GM21367 (cell line): ENCODE measurements around the gene FIGLA.

Experiments
- ATAC-seq: cut with Tn5 transposase; IDR thresholded peaks from one replicate; pipeline ENCODE4 v1.9.1; 2021; ENCODE audit not compliant: unreplicated experiment

The FIGLA gene, protein sequence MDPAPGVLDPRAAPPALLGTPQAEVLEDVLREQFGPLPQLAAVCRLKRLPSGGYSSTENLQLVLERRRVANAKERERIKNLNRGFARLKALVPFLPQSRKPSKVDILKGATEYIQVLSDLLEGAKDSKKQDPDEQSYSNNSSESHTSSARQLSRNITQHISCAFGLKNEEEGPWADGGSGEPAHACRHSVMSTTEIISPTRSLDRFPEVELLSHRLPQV

DNA sequence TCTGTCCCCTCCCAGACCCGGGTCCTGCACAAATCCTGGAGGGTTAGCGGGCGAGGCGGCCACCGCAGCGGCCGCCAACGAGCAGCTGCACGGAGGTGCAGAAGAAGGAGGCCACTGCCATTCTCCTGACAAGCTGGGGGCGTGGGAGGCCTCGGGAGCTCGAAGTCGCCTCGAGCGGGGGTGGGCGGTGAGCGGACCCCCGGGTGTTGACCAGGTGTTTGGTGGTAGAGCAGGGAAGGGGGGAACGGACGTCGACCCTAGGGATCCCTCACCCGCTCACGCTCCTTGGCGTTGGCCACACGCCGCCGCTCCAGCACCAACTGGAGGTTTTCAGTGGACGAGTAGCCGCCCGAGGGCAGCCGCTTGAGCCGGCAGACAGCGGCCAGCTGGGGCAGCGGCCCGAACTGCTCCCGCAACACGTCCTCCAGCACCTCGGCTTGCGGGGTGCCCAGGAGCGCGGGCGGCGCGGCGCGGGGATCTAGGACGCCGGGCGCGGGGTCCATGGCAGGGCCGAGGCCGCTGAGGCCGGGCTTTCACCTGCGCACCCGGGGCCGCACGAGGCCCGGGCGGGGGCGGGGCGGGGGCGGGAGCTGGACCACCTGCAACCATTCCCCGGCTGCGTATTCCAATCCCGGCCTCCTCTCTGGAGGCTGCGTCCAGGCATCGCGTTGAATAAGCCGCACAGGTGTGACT is at the start of gene FIGLA:
FIGLA (minus strand) TSS at position 508 of the 693 bp plus-strand sequence; CDS start at position 503, 5 bp downstream.
- ATAC-seq: no peak

DNA sequence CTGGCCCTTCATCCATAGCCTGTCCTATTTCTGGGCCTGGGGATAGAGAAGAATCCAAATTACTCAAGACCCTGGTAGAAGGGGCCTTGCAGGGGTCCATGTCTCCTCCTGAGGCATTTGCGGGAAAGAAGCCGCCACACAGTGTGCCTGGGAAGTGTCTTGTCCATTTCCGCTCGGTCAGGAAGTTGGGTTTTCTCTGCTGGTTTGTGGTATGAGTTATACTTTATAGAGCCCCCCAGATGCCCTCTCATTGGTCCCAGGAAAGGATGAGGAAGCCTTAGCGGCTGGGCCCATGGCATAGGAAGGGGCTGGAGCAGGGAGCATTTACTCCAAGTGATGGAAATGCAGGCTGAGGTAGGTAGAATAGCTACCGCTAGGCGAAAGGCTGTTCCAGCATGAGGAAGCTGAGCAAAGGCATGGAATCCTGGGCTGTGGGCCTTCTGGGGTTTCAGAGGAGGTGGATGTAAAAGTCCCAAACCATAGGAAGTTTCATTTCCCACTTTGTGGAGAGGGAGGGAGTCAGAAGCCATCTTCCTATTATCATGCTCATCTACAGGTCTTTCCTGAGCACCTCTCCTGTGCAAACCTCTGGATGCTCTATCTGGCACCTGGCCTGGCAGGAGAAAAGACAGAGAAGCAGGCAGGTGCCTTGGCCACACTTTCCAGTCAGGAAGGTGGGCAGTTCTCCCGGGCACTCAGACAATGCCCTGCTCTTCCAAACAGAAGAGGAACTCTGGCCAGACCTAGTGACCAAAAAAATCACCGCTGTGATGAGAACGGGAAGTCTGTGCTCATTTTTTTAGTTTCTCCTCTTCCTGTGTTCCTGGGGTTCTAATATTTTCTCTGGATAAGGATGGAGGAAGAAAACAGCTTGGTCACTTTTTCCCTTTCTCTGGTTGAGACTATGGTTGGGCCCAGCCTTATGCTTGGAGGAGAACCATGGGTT is 47.8 kb upstream of the FIGLA start:
- no peak for ATAC-seq

DNA sequence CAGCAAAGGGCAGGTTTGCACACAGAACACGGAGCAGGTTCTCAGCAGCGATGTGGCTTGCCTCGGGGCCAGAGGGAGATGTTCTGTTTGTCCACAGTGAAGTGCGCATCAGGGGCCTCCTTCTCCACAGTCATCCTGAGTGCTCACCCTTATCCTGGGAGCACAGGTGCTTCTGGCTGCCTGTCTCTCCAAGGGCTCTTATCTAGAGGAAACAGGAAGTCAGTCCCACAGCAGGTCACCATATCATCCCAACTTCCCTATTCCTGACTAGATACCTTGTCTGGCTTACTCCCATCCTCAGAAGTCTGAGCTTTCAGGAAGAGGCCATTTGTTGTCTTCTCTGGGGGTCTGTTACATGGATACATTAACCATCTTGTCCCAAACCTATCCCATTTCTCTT is 45.2 kb upstream of the FIGLA start, which contains the start of gene CD207:
CD207 (minus strand) TSS at position 174 of the 400 bp plus-strand sequence; CDS start at position 134, 40 bp downstream.
- no peak for ATAC-seq

DNA sequence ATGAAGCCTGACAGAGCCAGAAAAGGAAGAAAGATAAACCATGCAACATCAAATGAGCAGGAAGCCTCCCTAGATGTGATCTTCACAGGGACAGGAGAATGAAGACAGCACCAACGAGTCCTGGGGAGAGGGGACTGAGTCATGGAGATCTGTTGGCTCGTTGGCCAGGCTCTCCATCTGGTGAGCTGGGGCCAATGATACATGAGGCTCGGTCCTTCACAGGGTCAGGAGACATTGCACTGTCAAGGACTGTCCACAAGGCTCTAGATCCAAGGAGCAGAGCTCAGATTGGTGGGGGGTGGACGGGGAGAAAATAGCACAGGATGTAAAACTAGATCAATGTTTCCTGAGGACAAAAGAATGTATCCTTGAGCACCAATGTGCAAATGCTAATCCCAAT is 44.4 kb upstream of the FIGLA start:
- ATAC-seq: no peak

DNA sequence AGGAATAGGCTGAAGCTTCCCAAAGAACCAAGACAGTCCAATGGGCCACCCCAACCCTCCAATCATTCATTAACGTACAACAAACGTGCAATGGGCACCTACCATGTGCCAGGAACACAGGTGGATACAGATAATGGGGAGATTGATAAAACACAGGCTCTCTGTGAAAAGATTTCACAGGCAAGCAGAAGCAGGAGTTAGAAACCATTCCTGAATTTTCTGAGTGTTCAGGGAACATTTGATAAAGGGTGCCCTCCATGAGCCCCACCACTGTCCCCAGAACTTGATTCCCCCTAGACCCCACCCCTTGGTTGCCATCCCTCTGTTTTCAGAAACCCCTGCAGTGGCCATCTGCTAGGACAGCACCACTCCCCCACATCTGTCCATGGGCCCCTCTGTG is 43.7 kb upstream of the FIGLA start:
- ATAC-seq: no peak

DNA sequence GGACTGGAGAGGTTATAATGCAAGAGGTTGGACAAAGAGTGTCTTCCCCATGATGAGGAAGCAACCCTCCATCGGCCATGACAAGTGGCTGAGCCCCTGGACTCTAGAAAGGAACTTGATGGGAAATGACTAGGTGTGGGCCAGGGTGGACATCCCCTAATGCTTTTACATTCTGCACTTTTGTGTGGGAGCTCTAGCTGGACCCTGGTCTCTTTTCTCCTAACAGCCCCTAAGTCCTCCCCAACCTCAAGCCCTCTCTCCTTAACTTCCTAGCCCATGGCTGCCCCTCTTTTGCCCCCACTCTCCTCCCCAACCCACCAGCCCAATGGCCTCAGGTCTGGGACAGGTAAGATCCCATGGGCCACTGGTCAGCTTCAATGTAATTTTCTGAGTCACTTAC is 42.8 kb upstream of the FIGLA start:
- no peak for ATAC-seq

DNA sequence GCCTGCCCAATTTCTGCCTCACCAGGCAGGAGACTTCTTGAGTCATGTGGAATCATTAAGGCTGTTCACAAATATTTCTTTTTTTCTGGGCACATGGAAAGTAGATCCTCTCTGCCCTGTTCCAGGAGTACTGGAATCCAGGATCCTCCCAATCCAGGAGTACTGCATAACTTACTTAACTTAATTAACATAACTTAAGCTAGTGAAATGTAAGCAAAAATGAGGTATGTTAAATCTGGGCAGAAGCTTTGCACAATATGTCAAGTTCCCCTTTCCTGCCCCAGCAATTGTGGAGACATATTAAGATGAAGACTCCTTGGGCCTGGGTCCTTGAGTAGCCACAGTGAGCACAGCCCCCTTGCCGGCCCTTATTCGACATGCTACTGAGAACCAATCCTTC is 41.9 kb upstream of the FIGLA start:
- ATAC-seq: no peak

DNA sequence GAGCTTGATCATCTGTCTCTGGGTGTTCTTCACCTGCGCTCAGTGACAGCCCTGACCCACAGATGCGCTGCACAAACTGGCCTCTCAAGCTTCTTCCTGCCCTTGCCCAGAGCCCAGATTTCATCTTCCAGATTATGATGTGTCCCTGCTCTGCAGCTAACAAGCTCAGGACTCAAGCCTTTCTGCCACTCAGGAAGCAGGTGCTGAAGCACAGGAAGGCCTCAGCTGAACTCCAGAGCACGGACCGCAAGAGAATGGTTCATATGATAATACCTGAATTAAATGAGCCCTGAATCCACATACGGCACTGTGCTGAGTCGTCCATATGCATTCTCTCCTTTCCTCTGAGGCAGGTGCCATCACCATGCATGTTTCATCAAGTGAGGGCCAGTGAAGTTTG is 41.4 kb upstream of the FIGLA start:
- no peak for ATAC-seq

DNA sequence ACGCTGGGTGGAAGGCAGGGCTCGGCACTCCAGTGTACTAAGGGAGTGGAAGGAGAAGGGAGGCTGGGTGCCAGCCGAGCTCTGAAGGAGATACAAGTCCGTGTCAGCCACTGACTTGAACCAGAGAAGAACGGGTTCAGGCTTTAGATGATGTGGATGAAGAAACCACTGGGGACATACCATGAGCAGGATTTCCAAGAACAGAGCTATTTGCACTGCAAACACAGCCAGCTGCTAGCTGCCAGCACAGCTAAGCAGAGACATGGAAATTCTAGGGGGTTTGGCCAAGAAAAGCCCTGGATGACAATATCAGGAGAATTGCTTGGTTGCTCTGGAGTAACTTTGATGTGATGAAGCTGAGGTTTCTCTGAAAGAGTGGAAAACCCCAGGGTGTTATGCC is 39.9 kb upstream of the FIGLA start:
- no peak for ATAC-seq

DNA sequence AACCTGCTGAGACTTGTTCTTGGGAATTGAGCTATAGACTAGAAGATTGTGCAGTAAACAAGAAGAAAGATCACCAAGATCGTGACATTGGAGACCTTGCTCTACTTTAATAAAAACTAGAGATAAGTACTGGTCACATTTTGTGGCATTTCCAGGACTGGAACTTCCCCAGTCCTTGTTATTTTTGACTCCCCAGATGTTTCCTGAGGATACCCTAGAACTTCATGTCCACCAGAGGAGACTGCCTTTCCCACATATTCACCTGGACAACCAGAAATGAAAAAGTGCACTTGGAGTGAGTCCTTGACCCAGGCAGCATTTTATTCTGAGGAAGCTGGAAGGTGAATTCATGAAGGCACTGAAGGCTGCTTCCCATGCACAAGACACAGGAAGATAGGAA is 39.5 kb upstream of the FIGLA start:
- no peak for ATAC-seq

DNA sequence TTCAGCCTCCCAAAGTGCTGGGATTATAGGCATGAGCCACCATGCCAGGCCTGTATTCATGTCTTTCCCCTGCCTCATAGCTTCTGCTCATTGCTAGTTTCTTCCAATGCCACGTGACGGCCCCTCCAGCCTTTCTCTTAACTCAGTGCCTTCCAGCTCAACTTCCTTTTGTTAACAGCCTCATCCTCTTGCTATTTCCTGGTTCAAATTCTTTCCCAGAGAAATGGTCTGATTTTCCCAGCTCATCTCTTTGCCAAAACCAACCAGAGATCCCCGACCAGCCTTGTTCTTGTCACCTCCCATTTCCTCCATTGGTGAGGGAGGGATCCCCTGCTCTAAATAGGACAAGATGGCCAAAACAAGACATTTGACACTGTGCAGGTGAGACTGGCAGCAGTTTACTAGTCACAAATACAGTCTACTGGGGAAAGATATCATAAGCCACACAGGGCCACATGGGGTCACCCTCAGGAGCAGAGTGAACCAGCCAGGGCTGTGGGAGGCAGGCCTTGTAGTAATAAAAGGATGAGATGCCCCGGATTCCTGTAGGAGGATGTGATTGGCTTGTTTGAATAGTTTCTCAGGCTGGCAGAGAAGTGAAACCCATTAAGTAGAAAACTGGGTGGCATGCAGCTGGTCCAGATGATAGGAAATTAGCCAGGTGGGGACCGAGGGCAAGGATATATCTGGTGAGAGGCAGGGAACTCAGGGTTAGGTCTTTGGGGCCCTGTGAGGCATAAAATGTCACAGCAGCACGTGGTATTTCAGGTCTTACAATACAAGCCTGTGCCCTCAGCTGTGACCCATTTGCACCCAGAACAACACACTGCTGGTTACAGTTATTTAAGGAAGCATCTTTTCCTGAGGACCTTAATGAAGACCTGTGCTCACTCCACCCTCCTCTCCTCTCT is 38.7 kb upstream of the FIGLA start:
- no peak for ATAC-seq

DNA sequence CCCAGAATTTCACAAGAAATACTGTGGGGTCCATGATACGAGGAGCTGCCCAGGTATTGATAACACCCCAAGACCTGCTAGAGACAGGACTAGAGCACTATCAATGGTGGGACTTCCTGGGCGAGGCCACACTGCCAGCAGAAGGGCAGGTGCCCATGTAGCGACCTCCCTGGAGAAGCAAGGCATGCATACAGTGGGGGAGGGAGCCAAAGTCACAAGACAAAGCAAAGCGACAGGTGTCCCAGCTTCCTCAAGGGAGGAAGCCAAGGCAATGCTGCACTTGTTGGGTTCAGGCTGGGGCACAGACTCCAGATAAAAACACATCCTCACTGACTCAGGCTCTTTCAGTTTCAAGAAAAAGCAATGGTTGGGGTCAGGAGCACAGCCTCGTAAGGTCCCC is 37.7 kb upstream of the FIGLA start:
- ATAC-seq: no peak

DNA sequence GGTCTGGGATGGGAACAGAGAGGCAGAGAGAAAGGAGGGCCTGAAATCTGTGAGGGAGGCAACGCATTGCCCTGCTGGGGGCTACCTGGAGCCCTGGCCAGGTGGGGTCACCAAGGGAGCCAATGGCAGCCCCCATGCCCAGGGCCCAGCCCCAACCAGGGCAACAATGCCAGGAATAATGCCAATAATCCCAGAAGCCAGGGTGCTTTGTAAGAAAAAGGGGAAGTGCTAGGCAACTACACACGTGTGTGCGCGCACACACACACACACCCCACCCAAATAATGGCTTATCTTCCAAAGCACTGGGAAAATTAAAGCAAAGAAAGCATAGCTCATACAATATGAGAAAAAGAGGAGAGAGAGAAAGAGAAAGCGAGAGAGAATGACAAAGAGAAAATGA is 36.9 kb upstream of the FIGLA start:
- ATAC-seq: no peak

DNA sequence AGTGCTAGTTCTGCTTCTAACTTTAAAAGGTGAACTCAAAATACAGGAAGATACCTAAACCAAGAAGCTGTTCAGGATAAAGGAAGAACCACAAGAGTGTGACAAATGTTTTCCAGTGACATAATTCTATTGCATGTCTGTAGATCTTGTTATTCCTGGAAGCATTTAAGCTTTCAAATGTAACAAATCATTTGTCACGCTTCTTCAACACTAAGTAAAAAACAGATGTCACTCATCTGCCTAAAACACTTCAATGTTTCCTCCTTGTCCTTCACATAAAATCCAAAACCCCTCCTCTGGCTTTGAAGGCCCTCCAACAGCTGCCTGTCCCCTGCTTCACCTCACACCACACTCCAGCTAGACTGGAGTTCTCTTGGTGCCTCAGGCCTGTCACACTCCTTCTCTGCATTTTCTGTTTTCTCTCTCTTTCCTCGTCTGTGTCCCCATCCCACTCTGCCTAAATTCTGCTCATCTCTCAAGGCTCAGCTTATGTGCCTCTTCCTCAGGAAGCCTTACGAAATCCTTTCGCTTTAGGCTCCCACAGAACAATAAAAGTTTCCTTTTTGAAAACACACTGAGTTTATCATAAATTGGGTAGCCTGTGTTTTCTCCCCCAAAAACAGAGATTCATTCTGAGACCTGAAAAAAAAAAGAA is 36.4 kb upstream of the FIGLA start:
- ATAC-seq: no peak

DNA sequence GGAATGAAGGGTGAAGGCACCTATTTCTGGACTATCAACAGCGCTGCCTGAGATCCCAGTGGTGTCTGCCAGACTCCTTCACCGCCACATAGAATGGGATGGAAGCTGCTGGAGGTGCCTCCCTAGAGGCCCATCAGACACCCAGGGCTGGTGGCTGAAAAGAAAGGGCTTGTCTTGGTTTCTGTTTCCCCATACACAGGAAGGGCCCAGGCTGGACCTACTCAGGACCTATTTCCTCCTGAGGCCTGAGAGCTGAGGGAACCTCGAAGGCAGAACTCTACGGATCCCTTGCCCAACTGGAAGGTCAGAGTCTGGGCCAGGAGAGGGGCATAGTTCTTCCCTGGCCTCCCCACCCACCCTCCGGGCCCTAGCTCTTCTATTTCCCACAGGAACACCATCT is 32.8 kb upstream of the FIGLA start:
- no peak for ATAC-seq

DNA sequence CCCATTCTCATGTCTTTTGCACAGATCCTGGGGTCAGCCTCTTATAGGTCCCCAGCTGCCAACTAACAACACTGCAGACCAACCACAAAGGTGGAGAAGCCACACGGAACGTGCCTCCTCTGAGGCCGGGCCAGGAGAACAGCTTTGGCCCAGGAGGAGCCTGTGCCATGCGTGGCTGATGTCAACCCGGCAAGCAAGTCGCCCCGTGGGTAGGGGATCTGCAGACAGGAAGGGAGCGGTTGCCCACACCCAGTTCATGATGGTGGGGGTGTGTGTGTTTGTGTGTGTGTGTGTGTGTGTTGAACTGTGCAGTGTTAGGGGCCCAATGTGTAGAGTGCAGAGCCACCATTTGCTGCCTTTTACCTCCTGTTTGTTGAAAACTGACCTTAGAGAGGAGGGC is 32.4 kb upstream of the FIGLA start:
- no peak for ATAC-seq

DNA sequence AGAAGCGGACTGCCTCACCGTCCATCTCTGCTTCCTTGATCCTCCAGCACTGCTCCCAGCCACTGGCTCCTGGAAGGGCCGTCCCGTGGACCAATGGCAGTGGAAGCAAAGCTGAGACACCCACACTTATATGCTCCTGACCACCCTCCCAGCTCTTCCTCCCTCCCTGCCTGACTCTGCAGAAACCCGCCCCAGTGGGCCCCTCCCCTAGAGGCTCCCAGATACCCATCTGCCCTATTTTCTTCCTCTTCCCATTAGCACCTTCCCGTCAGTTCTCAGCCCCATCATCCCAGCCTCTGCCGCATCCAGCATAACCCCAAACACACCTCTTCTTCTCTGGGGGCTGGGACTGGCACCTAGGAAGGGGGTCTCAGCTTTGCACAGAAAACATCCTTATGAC is 30.1 kb upstream of the FIGLA start, which contains the start of gene CLEC4F:
CLEC4F (minus strand) TSS at position 101 of the 400 bp plus-strand sequence; CDS start at position 25, 76 bp downstream.
- ATAC-seq: no peak

DNA sequence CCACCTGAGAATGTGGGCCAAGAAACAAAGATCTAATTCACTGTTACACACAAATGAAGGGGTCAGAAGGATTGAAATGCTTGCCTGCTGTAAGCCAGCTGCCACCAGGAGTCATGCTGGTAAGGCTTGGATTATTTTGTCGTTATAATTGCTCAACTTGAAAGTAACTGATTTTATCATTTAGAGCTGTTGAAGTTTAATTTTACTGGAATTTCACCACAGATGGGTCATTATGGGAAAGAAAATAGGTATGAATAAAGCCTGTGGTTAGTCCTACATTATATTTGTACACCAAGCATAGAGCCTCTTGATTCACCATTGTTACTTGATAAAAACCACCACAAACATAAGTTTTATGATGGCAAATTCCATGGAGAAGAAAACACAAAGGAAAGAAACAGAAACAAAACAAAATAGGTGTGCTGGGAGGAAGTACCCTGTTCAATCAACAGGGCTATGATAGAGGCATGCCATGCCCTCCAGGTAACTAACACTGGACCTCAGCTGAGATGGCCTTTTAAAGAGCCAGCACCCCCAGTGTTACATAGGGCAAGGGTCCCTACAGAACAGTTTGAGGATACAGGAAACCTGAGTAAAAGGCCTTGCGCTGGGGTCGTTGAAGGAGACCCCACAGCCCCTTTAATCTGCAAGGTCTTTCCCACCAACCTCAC is 27.0 kb upstream of the FIGLA start:
- no peak for ATAC-seq

DNA sequence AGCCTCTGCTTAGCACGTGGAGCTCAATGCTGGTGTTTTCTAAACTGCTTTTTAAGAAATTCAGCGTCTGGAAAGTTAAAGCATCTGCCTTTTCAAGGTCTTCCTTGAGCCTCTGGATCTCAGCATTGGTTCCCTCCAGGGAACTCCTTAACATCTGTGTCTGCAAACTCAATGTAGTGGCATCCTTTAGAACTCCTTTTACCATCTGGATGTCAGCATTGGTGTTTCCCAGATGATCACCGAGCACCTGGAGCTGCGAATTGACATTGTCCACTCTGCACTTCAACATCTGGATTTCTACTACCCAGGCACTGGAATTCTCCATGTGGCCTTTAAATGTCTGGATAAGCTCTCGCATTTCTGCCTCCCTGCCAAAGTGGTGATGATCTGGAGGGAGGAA is 26.3 kb upstream of the FIGLA start:
- ATAC-seq: no peak
